ENCODE measurements around the gene DCAF5.

- TF ChIP-seq, protein P1, sequence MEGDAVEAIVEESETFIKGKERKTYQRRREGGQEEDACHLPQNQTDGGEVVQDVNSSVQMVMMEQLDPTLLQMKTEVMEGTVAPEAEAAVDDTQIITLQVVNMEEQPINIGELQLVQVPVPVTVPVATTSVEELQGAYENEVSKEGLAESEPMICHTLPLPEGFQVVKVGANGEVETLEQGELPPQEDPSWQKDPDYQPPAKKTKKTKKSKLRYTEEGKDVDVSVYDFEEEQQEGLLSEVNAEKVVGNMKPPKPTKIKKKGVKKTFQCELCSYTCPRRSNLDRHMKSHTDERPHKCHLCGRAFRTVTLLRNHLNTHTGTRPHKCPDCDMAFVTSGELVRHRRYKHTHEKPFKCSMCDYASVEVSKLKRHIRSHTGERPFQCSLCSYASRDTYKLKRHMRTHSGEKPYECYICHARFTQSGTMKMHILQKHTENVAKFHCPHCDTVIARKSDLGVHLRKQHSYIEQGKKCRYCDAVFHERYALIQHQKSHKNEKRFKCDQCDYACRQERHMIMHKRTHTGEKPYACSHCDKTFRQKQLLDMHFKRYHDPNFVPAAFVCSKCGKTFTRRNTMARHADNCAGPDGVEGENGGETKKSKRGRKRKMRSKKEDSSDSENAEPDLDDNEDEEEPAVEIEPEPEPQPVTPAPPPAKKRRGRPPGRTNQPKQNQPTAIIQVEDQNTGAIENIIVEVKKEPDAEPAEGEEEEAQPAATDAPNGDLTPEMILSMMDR (conservative IDR thresholded peaks at IDR 0.05 in 1 of 2, IDR thresholded peaks at IDR 0.05 in 1 of 2; ENCODE audit: extremely low read depth in 1 of 2, insufficient read depth in 1 of 2, low read depth in 1 of 2, low read length in 2 of 2) = no peak
- TF ChIP-seq EZH2 (IDR thresholded peaks at IDR 0.05; ENCODE audit: borderline replicate concordance, low read length) = no peak
Observed at GRCh38 chr14:69059658-69060623, 93.0 kb downstream of the DCAF5 start.
